AG09309 (cell line): ENCODE measurements around the gene IGF1R.

ENCODE experiments used
- DNase-seq: peaks from one replicate; pipeline ENCODE4 v3.0.0-alpha.2; 2010; ENCODE audit warnings: low read depth
- H3K4me3 ChIP-seq: 2 replicates; pipeline ENCODE4 v1.5.1; 2011; ENCODE audit warnings: mild to moderate bottlenecking, low read depth, low read length, moderate library complexity; ENCODE audit not compliant: control insufficient read depth
- CTCF ChIP-seq: IDR thresholded peaks from 2 replicates; pipeline ENCODE4 v1.5.1; 2011; ENCODE audit warnings: mild to moderate bottlenecking, low read depth, low read length, inconsistent platforms; ENCODE audit not compliant: insufficient read depth, control insufficient read depth; ENCODE audit errors: missing control alignments

Gene IGF1R

GRCh38 chr15:98720577-98721565, 72.5 kb downstream of the IGF1R start:
- DNase-seq: no peak
- H3K4me3 ChIP-seq: no peak overlapping the region
- TF ChIP-seq CTCF: no peak

GRCh38 chr15:98722209-98722608, 73.9 kb downstream of the IGF1R start:
- no peak for DNase-seq
- no peak overlapping the region for H3K4me3 ChIP-seq
- TF ChIP-seq CTCF: no peak

DNA sequence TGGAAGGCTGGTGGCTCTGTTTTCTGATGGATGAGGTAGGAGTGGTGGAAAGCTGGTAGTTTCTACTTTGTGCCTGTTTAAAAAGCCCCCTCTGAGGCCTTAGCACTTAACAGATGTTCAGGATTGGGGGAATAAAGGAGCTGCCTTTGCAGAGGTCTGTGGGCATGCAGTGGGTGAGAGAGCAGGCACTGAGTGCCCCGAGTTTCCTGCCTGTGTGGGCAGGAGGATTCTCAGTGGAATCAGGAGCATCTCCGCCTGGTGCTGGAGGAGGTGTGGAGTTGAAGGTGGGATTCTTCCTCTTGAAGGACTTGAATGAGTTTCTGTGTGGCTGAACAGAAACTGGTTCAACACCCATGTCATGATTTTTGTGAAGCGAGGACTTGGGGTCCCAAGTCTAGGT, 74.3 kb downstream of the IGF1R start:
- no peak for TF ChIP-seq CTCF
- no peak overlapping the region for H3K4me3 ChIP-seq
- DNase-seq: no peak

DNA sequence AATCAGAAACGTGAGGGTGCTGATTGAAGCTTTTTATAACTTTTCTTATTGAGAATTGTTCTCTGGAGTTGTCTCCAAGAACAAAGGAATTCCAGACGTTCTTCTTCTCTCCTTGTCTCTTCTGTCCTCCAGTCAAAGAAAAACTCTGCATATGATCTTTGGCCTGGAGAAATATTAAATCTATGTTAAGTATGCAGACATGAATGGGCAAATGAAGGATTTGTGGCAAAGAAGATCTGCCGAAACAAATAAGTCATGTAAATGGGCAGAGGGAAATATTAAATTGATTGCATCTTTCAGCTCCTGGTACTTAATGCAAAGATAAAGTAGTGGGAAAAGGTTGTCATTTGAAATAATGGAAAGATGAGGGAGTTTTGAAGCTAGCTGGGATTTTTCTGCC, 74.9 kb downstream of the IGF1R start:
- DNase-seq: no peak
- no peak for TF ChIP-seq CTCF
- H3K4me3 ChIP-seq: no peak overlapping the region

DNA sequence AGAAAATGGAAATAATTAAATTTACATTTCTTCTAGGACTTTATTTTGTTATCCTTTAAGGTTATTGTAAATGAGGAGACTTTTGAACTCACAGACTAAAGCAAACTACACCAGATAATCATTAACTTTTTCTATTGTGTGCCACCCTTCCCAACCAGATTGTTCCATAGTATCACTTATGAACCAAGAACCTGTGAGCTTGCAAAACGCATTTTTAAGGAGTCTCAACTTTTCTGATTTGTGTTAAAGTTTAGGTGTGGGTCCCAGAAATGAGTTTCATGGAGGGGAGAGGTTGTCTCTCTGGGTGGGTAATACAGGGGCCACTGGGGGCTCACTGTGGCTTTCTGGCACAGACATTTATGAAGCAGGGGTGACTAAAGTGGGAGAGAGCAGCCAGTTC, 75.7 kb downstream of the IGF1R start:
- no peak overlapping the region for H3K4me3 ChIP-seq
- DNase-seq: no peak
- TF ChIP-seq CTCF: no peak

DNA sequence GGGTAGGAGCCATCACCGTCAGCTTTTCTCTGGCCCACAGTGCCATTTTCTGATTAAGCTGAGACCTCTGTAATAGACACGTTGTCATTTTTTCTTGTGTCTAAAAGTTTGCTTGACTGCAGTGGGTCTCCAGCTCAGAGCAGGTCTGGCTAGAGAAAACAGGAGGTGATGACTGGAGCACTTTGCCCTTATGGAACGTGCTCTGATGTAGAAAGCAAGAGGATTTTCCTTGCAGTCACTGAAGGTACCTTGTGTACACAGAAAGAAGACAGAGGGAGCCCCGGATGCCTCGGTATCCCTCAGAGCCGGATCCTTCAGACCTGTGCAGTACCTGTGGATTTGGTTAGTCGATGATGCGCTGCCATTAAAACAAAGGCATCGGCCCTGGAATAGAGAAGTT, 76.2 kb downstream of the IGF1R start:
- no peak overlapping the region for H3K4me3 ChIP-seq
- no peak for DNase-seq
- TF ChIP-seq CTCF: no peak
